ENCODE data around the gene TARBP1. TPM values are rescaled to one million over a fixed set of nuclear protein-coding genes. Genes with fewer than 3 reads are reported as not detected.

TARBP1 gene
- total RNA-seq, 2 experiments from 2014 or later: 38.4 to 40.9 TPM

- H3K36me3 Mint-ChIP-seq (ENCODE audit: low read depth): peaks cover 97% of the 10 kb centered on the region
- intact Hi-C loops (cut with DNase I, micrococcal nuclease): no loop called here
- Histone ChIP-seq H3K9me3 (ENCODE audit: control insufficient read depth in 1 of 2, insufficient read depth in 1 of 2, low read length in 2 of 2) (peaks cover 7% of the 10 kb centered on the region in 2 experiments), H3K27me3 (ENCODE audit: control insufficient read depth in 1 of 2, insufficient read depth in 2 of 2, low read length in 2 of 2) (no peaks in the 10 kb centered on the region), H3K36me3 (ENCODE audit: insufficient read depth, low read length) (peaks cover 32% of the 10 kb centered on the region), H3K4me3 (ENCODE audit: low read length) (no peak overlapping the region), H3K4me1 (ENCODE audit: insufficient read depth, low read length) (no peaks in the 10 kb centered on the region), H3K27ac (ENCODE audit: low read depth in 1 of 2, low read length in 2 of 2) (no peak overlapping the region)
- no peak for TF ChIP-seq CTCF (IDR thresholded peaks at IDR 0.05)
- DNase-seq (no peak), ATAC-seq (ENCODE audit: poor library complexity) (no peak)
- peaks cover 4% of the 10 kb centered on the region for H3K4me1 Mint-ChIP-seq (ENCODE audit: low read depth)
- no peak overlapping the region for H3K4me3 Mint-ChIP-seq
- ChIA-PET CTCF (no interaction called here), POLR2A (no interaction called here)
- no peaks in the 10 kb centered on the region for H3K27me3 Mint-ChIP-seq
- H3K27ac Mint-ChIP-seq: no peak overlapping the region
- peaks cover 3% of the 10 kb centered on the region for H3K9me3 Mint-ChIP-seq
These were observed 40.4 kb downstream of the TARBP1 start for GRCh38 chr1:234438579-234438978.

GRCh38 chr1:234437423-234438171 lies 41.4 kb downstream of the TARBP1 start:
- H3K4me3 Mint-ChIP-seq: no peak overlapping the region
- no peak overlapping the region for H3K4me3 ChIP-seq (ENCODE audit: low read length)
- POLR2A ChIA-PET: no interaction called here
- no peak overlapping the region for H3K27ac ChIP-seq (ENCODE audit: low read depth in 1 of 2, low read length in 2 of 2)
- peaks cover 34% of the 10 kb centered on the region for H3K36me3 ChIP-seq (ENCODE audit: insufficient read depth, low read length)
- ATAC-seq (ENCODE audit: poor library complexity) (no peak), DNase-seq (no peak)
- peaks cover 4% of the 10 kb centered on the region for H3K4me1 Mint-ChIP-seq (ENCODE audit: low read depth)
- CTCF ChIA-PET: no interaction called here
- no peak for TF ChIP-seq CTCF (IDR thresholded peaks at IDR 0.05)
- H3K27me3 ChIP-seq (ENCODE audit: control insufficient read depth in 1 of 2, insufficient read depth in 2 of 2, low read length in 2 of 2): no peaks in the 10 kb centered on the region
- no peaks in the 10 kb centered on the region for H3K27me3 Mint-ChIP-seq
- peaks cover 3% of the 10 kb centered on the region for H3K9me3 Mint-ChIP-seq
- no peaks in the 10 kb centered on the region for H3K4me1 ChIP-seq (ENCODE audit: insufficient read depth, low read length)
- H3K36me3 Mint-ChIP-seq (ENCODE audit: low read depth): peaks cover 97% of the 10 kb centered on the region
- H3K27ac Mint-ChIP-seq: no peak overlapping the region
- intact Hi-C loops (cut with DNase I, micrococcal nuclease): no loop called here
- peaks cover 7% of the 10 kb centered on the region in 2 experiments for H3K9me3 ChIP-seq (ENCODE audit: control insufficient read depth in 1 of 2, insufficient read depth in 1 of 2, low read length in 2 of 2)

- H3K36me3 Mint-ChIP-seq (ENCODE audit: low read depth): peaks cover 94% of the 10 kb centered on the region
These were observed 43.4 kb downstream of the TARBP1 start for GRCh38 chr1:234435620-234436019.

More at GRCh38 chr1:234435620-234436019, 43.4 kb downstream of the TARBP1 start:
- Histone ChIP-seq H3K4me3 (ENCODE audit: low read length) (no peak overlapping the region), H3K27me3 (ENCODE audit: control insufficient read depth in 1 of 2, insufficient read depth in 2 of 2, low read length in 2 of 2) (no peaks in the 10 kb centered on the region), H3K9me3 (ENCODE audit: control insufficient read depth in 1 of 2, insufficient read depth in 1 of 2, low read length in 2 of 2) (peaks cover 3 to 7% of the 10 kb centered on the region in 2 experiments), H3K4me1 (ENCODE audit: insufficient read depth, low read length) (no peaks in the 10 kb centered on the region), H3K27ac (ENCODE audit: low read depth in 1 of 2, low read length in 2 of 2) (no peak overlapping the region), H3K36me3 (ENCODE audit: insufficient read depth, low read length) (peaks cover 41% of the 10 kb centered on the region)
- Mint-ChIP-seq H3K4me3 (no peak overlapping the region), H3K4me1 (ENCODE audit: low read depth) (peaks cover 4% of the 10 kb centered on the region), H3K27ac (no peak overlapping the region), H3K9me3 (peaks cover 3% of the 10 kb centered on the region), H3K27me3 (no peaks in the 10 kb centered on the region)
- POLR2A ChIA-PET: no interaction called here
- no peak for ATAC-seq (ENCODE audit: poor library complexity)
- intact Hi-C loops (cut with DNase I, micrococcal nuclease): no loop called here
- no peak for DNase-seq
- no peak for TF ChIP-seq CTCF (IDR thresholded peaks at IDR 0.05)
- CTCF ChIA-PET: interaction anchor here (1.6 kb wide), 1 partner anchor 39 kb away, joined by 3 read pairs; no protein-coding TSS in a partner anchor

Data from CD4-positive, alpha-beta T cell (primary cell).